Lower lobe of right lung (tissue), 2 donors: ENCODE measurements around the gene ISLR2. TPM values are rescaled to one million over a fixed set of nuclear protein-coding genes. Genes with fewer than 3 reads are reported as not detected.

Experiments used
- ATAC-seq, 2 donors: fragments of 200-7000 bp; cut with Tn5 transposase; one replicate each; pipeline ENCODE4 v1.9.1; 2020 to 2022; ENCODE audit warnings: mild to moderate bottlenecking in 2 of 2, moderate library complexity in 2 of 2
- DNase-seq: peaks from one replicate; pipeline ENCODE4 v3.0.0-alpha.2; 2020
- H3K27ac ChIP-seq: fragments of 200-600 bp; one replicate; pipeline ENCODE4 v1.8.0; 2022
- H3K27me3 ChIP-seq: fragments of 200-600 bp; one replicate; pipeline ENCODE4 v1.8.0; 2022; ENCODE audit warnings: low read depth
- H3K36me3 ChIP-seq: fragments of 200-600 bp; one replicate; pipeline ENCODE4 v1.8.0; 2022; ENCODE audit warnings: mild to moderate bottlenecking
- H3K4me1 ChIP-seq: fragments of 200-600 bp; one replicate; pipeline ENCODE4 v1.8.0; 2022
- H3K4me3 ChIP-seq: fragments of 200-600 bp; one replicate; pipeline ENCODE4 v1.8.0; 2022; ENCODE audit warnings: mild to moderate bottlenecking
- H3K9me3 ChIP-seq: fragments of 200-600 bp; one replicate; pipeline ENCODE4 v1.8.0; 2022
- CTCF ChIP-seq: fragments of 200-600 bp; IDR thresholded peaks from one replicate; pipeline ENCODE4 v1.8.0; 2022; ENCODE audit warnings: antibody characterized with exemption, mild to moderate bottlenecking
- intact Hi-C: fragments of 100-400 bp; cut with DNase I; formaldehyde crosslinking; loops from one replicate; pipeline ENCODE4 v1.11.0; 2022
- total RNA-seq: library from RNA; stranded (reverse); fragmentation: NEBNext Ultra II Directional; extraction: Animal tissue kit (Norgen Biotek cat#: 25700); gene quantifications from one replicate; pipeline ENCODE4 v1.2.1, GENCODE V29; 2021
- donor health status: DM: no; HTN: yes; CAD: no; lungs with severe emphysema.

ISLR2 gene
- total RNA-seq, 1 donor from 2014 or later, result 1.2 TPM

- H3K27ac ChIP-seq, result no peak overlapping the region
- intact Hi-C loops, result no loop called here
- H3K9me3 ChIP-seq, result no peaks in the 10 kb centered on the region
- H3K36me3 ChIP-seq, result no peaks in the 10 kb centered on the region
- no peak for ATAC-seq
- no peaks in the 10 kb centered on the region for H3K27me3 ChIP-seq
- no peak for DNase-seq
- TF ChIP-seq CTCF, result no peak
- no peak overlapping the region for H3K4me3 ChIP-seq
- no peaks in the 10 kb centered on the region for H3K4me1 ChIP-seq
These were observed 20.7 kb upstream of the ISLR2 start for GRCh38 chr15:74109713-74110112.

GRCh38 chr15:74120426-74120825 is 10.0 kb upstream of the ISLR2 start:
- peaks cover 35% of the 10 kb centered on the region for H3K27me3 ChIP-seq
- H3K27ac ChIP-seq, result no peak overlapping the region
- TF ChIP-seq CTCF, result no peak
- DNase-seq, result no peak
- H3K9me3 ChIP-seq, result no peaks in the 10 kb centered on the region
- H3K36me3 ChIP-seq, result no peaks in the 10 kb centered on the region
- no peaks in the 10 kb centered on the region for H3K4me1 ChIP-seq
- intact Hi-C loops, result no loop called here
- ATAC-seq, result no peak
- H3K4me3 ChIP-seq, result no peak overlapping the region

- Histone ChIP-seq H3K9me3 (no peaks in the 10 kb centered on the region), H3K27me3 (peaks cover 39% of the 10 kb centered on the region), H3K27ac (no peak overlapping the region), H3K36me3 (no peaks in the 10 kb centered on the region), H3K4me3 (no peak overlapping the region), H3K4me1 (no peaks in the 10 kb centered on the region)
- no peak for DNase-seq
- no peak for ATAC-seq
- intact Hi-C loops, result no loop called here
- TF ChIP-seq CTCF, result no peak
These were observed 9.3 kb upstream of the ISLR2 start for GRCh38 chr15:74121039-74121438.

- Histone ChIP-seq H3K27me3 (peaks cover 39% of the 10 kb centered on the region), H3K36me3 (no peaks in the 10 kb centered on the region), H3K4me1 (no peaks in the 10 kb centered on the region), H3K9me3 (no peaks in the 10 kb centered on the region), H3K4me3 (no peak overlapping the region), H3K27ac (no peak overlapping the region)
- TF ChIP-seq CTCF, result no peak
- ATAC-seq (no peak), DNase-seq (no peak)
- intact Hi-C loops, result no loop called here
These were observed 8.5 kb upstream of the ISLR2 start for GRCh38 chr15:74121858-74122257.

- no peak overlapping the region for H3K4me3 ChIP-seq
- TF ChIP-seq CTCF, result no peak
- H3K36me3 ChIP-seq, result no peaks in the 10 kb centered on the region
- no peak for ATAC-seq
- intact Hi-C loops, result no loop called here
- H3K27me3 ChIP-seq, result peaks cover 44% of the 10 kb centered on the region
- no peak overlapping the region for H3K27ac ChIP-seq
- no peak for DNase-seq
- H3K9me3 ChIP-seq, result no peaks in the 10 kb centered on the region
- peaks cover 4% of the 10 kb centered on the region for H3K4me1 ChIP-seq
These were observed 7.8 kb upstream of the ISLR2 start for GRCh38 chr15:74122403-74123130.

GRCh38 chr15:74123131-74123429 is 7.3 kb upstream of the ISLR2 start:
- Histone ChIP-seq H3K9me3 (no peaks in the 10 kb centered on the region), H3K27me3 (peaks cover 48% of the 10 kb centered on the region), H3K27ac (no peak overlapping the region), H3K36me3 (no peaks in the 10 kb centered on the region), H3K4me3 (no peak overlapping the region), H3K4me1 (peaks cover 9% of the 10 kb centered on the region)
- DNase-seq (no peak), ATAC-seq (no peak)
- intact Hi-C loops, result no loop called here
- no peak for TF ChIP-seq CTCF
